DND-41 (cell line): ENCODE data around the gene FBXO42.

Experiments used
- CTCF ChIP-seq: IDR thresholded peaks from 2 replicates; pipeline ENCODE4 v1.5.1; 2012; ENCODE audit warnings: borderline replicate concordance, low read length, moderate library complexity, mild to moderate bottlenecking; ENCODE audit not compliant: poor library complexity, severe bottlenecking; ENCODE audit errors: extremely low read depth
- EZH2 ChIP-seq: IDR thresholded peaks from 3 replicates; pipeline ENCODE4 v1.6.1; 2012; ENCODE audit warnings: borderline replicate concordance, low read depth, mild to moderate bottlenecking, moderate library complexity, low read length, inconsistent platforms; ENCODE audit not compliant: severe bottlenecking

GRCh38 chr1:16267690-16268180 lies 84.5 kb downstream of the FBXO42 start:
- TF ChIP-seq CTCF (no peak), EZH2 (no peak)
